MM.1S (cell line): ENCODE data around the gene SIRPA.

Experiments
- DNase-seq: peaks from one replicate; pipeline ENCODE4 v3.0.0-alpha.2; 2015
- H2AFZ ChIP-seq: fragments of 300-600 bp; sonication (generic); 2 replicates; pipeline ENCODE4 v1.6.0; 2016; ENCODE audit warnings: antibody characterized with exemption, low read length
- H3F3A ChIP-seq: fragments of 300-600 bp; sonication (generic); 2 replicates; pipeline ENCODE4 v1.6.1; 2016; ENCODE audit warnings: mild to moderate bottlenecking, antibody characterized with exemption, low read length, moderate library complexity, mixed read lengths; ENCODE audit not compliant: insufficient read depth
- H3K27ac ChIP-seq: fragments of 300-600 bp; sonication (generic); 2 replicates; pipeline ENCODE4 v1.5.1; 2016; ENCODE audit warnings: mild to moderate bottlenecking, low read length
- H3K27me3 ChIP-seq: fragments of 300-600 bp; sonication (generic); replicated peaks from 2 replicates; pipeline ENCODE4 v1.6.0; 2016; ENCODE audit warnings: low read length; ENCODE audit not compliant: insufficient read depth
- H3K36me3 ChIP-seq: fragments of 300-600 bp; sonication (generic); replicated peaks from 2 replicates; pipeline ENCODE4 v1.6.1; 2016; ENCODE audit warnings: mild to moderate bottlenecking, low read length, mixed read lengths; ENCODE audit not compliant: insufficient read depth
- H3K4me1 ChIP-seq: fragments of 300-600 bp; sonication (generic); 2 replicates; pipeline ENCODE4 v1.6.1; 2016; ENCODE audit warnings: low read length, mixed read lengths
- H3K4me2 ChIP-seq: fragments of 300-600 bp; sonication (generic); 2 replicates; pipeline ENCODE4 v1.6.0; 2016; ENCODE audit warnings: low read depth, low read length
- H3K4me3 ChIP-seq: fragments of 300-600 bp; sonication (generic); 2 replicates; pipeline ENCODE4 v1.5.1; 2016; ENCODE audit warnings: low read length, mixed read lengths
- H3K79me2 ChIP-seq: fragments of 300-600 bp; sonication (generic); 2 replicates; pipeline ENCODE4 v1.6.1; 2016; ENCODE audit warnings: mixed run types, low read length, mixed read lengths
- H3K9ac ChIP-seq: fragments of 300-600 bp; sonication (generic); 2 replicates; pipeline ENCODE4 v1.6.1; 2016; ENCODE audit warnings: low read length, mixed read lengths
- H3K9me2 ChIP-seq: fragments of 300-600 bp; sonication (generic); replicated peaks from 2 replicates; pipeline ENCODE4 v1.6.1; 2016; ENCODE audit warnings: mild to moderate bottlenecking, low read length, mixed read lengths; ENCODE audit not compliant: insufficient read depth
- H3K9me3 ChIP-seq: fragments of 300-600 bp; sonication (generic); replicated peaks from 2 replicates; pipeline ENCODE4 v1.6.1; 2016; ENCODE audit warnings: mild to moderate bottlenecking, low read length, mixed read lengths; ENCODE audit not compliant: insufficient read depth
- H4K20me1 ChIP-seq: fragments of 300-600 bp; sonication (generic); 2 replicates; pipeline ENCODE4 v1.6.1; 2016; ENCODE audit warnings: mild to moderate bottlenecking, low read length, moderate library complexity, mixed read lengths; ENCODE audit not compliant: insufficient read depth
- CTCF ChIP-seq: fragments of 300-600 bp; sonication (generic); IDR thresholded peaks from 2 replicates; pipeline ENCODE4 v1.5.1; 2016; ENCODE audit warnings: antibody characterized with exemption, low read length, mixed read lengths
- EZH2 ChIP-seq: fragments of 300-600 bp; sonication (generic); optimal IDR thresholded peaks from 2 replicates; pipeline ENCODE3; 2017; ENCODE audit warnings: low read depth, mild to moderate bottlenecking, antibody characterized with exemption, low read length, mixed read lengths
- EZH2phosphoT487 ChIP-seq: fragments of 300-600 bp; sonication (generic); IDR thresholded peaks from 2 replicates; pipeline ENCODE4 v1.6.1; 2018; ENCODE audit warnings: antibody characterized with exemption, low read length

SIRPA gene

GRCh38 chr20:1857466-1857865 is 37.7 kb upstream of the SIRPA start:
- no peaks in the 10 kb centered on the region for H3K79me2 ChIP-seq
- no peaks in the 10 kb centered on the region for H3K9me2 ChIP-seq
- no peaks in the 10 kb centered on the region for H3K4me1 ChIP-seq
- no peak for DNase-seq
- no peak overlapping the region for H3K4me3 ChIP-seq
- no peaks in the 10 kb centered on the region for H3K27me3 ChIP-seq
- no peak overlapping the region for H3K27ac ChIP-seq
- no peak overlapping the region for H3K4me2 ChIP-seq
- H4K20me1 ChIP-seq = no peaks in the 10 kb centered on the region
- no peaks in the 10 kb centered on the region for H3K9me3 ChIP-seq
- no peak overlapping the region for H2AFZ ChIP-seq
- no peaks in the 10 kb centered on the region for H3F3A ChIP-seq
- no peak for TF ChIP-seq EZH2
- H3K9ac ChIP-seq = no peak overlapping the region
- no peaks in the 10 kb centered on the region for H3K36me3 ChIP-seq

GRCh38 chr20:1858871-1859270 is 36.3 kb upstream of the SIRPA start:
- Histone ChIP-seq H3K9ac (no peak overlapping the region), H3K79me2 (no peaks in the 10 kb centered on the region), H3K4me2 (no peak overlapping the region), H3K27me3 (no peaks in the 10 kb centered on the region), H3K9me2 (no peaks in the 10 kb centered on the region), H3K4me3 (no peak overlapping the region), H3F3A (no peaks in the 10 kb centered on the region), H2AFZ (no peak overlapping the region), H4K20me1 (no peaks in the 10 kb centered on the region), H3K9me3 (no peaks in the 10 kb centered on the region), H3K36me3 (no peaks in the 10 kb centered on the region), H3K4me1 (no peaks in the 10 kb centered on the region), H3K27ac (no peak overlapping the region)
- TF ChIP-seq EZH2 (no peak), CTCF (no peak), EZH2phosphoT487 (no peak)
- no peak for DNase-seq

GRCh38 chr20:1860446-1860845 is 34.8 kb upstream of the SIRPA start:
- Histone ChIP-seq H3K4me3 (no peak overlapping the region), H3K27ac (no peak overlapping the region), H3K36me3 (no peaks in the 10 kb centered on the region), H2AFZ (no peak overlapping the region), H3K4me1 (no peaks in the 10 kb centered on the region), H3K9me2 (no peaks in the 10 kb centered on the region), H3K9ac (no peak overlapping the region), H3K27me3 (no peaks in the 10 kb centered on the region), H4K20me1 (no peaks in the 10 kb centered on the region), H3K9me3 (no peaks in the 10 kb centered on the region), H3F3A (no peaks in the 10 kb centered on the region), H3K4me2 (no peak overlapping the region), H3K79me2 (no peaks in the 10 kb centered on the region)
- TF ChIP-seq EZH2phosphoT487 (no peak), CTCF (no peak), EZH2 (no peak)
- DNase-seq = no peak

GRCh38 chr20:1861347-1861976 is 33.7 kb upstream of the SIRPA start:
- H3K4me3 ChIP-seq = no peak overlapping the region
- H4K20me1 ChIP-seq = no peaks in the 10 kb centered on the region

More at GRCh38 chr20:1861347-1861976, 33.7 kb upstream of the SIRPA start:
- no peaks in the 10 kb centered on the region for H3K27me3 ChIP-seq
- no peaks in the 10 kb centered on the region for H3F3A ChIP-seq
- no peaks in the 10 kb centered on the region for H3K79me2 ChIP-seq
- TF ChIP-seq EZH2 (no peak), CTCF (no peak), EZH2phosphoT487 (no peak)
- H3K27ac ChIP-seq = no peak overlapping the region
- no peak overlapping the region for H3K9ac ChIP-seq
- no peaks in the 10 kb centered on the region for H3K9me2 ChIP-seq
- H2AFZ ChIP-seq = no peak overlapping the region
- no peak overlapping the region for H3K4me2 ChIP-seq
- no peak for DNase-seq
- H3K9me3 ChIP-seq = no peaks in the 10 kb centered on the region
- no peaks in the 10 kb centered on the region for H3K36me3 ChIP-seq
- H3K4me1 ChIP-seq = no peaks in the 10 kb centered on the region
